Large intestine (tissue), 3 donors: Measurements from ENCODE around the gene UBP1. TPM values are rescaled to one million over a fixed set of nuclear protein-coding genes. Genes with fewer than 3 reads are reported as not detected.
A peak's percentile ranks its signal among the peaks of the same experiment; 100 is the strongest.

ENCODE experiments used
- DNase-seq, 2 donors: peaks; one replicate each; pipeline versions ENCODE4 v3.0.0 to v3.0.0-alpha.2; 2013
- H3K27ac ChIP-seq: one replicate; pipeline ENCODE4 v1.5.1; 2013; ENCODE audit warnings: low read length
- H3K27me3 ChIP-seq: 2 replicates; pipeline ENCODE4 v1.6.1; 2013; ENCODE audit warnings: low read length; ENCODE audit not compliant: control insufficient read depth, insufficient read depth
- H3K36me3 ChIP-seq: 2 replicates; pipeline ENCODE4 v1.6.1; 2013; ENCODE audit warnings: low read length; ENCODE audit not compliant: control insufficient read depth, insufficient read depth
- H3K4me1 ChIP-seq: one replicate; pipeline ENCODE4 v1.6.1; 2013; ENCODE audit warnings: low read length; ENCODE audit not compliant: control insufficient read depth, insufficient read depth
- H3K4me3 ChIP-seq: one replicate; pipeline ENCODE4 v1.5.1; 2013; ENCODE audit warnings: low read length
- H3K9me3 ChIP-seq: one replicate; pipeline ENCODE4 v1.6.1; 2013; ENCODE audit warnings: mild to moderate bottlenecking, low read depth, low read length, moderate library complexity; ENCODE audit not compliant: control insufficient read depth
- WGBS: methylation state at CpG from one replicate; pipeline ENCODE4 v1.1.5; 2013; ENCODE audit warnings: low lambda C conversion rate; ENCODE audit not compliant: insufficient coverage; 5-methylcytosine and 5-hydroxymethylcytosine counted together
- polyA plus RNA-seq: library from polyadenylated mRNA; unstranded; fragments of 120-200 nt; gene quantifications from one replicate; pipeline ENCODE4 v1.2.1, GENCODE V29; 2013

The UBP1 gene
- polyA plus RNA-seq, 1 donor = 78.3 TPM

GRCh38 chr3:33377931-33378330 is 62.3 kb downstream of the UBP1 start:
- Histone ChIP-seq H3K36me3 (peaks cover 41% of the 10 kb centered on the region), H3K27ac (no peak overlapping the region), H3K4me1 (peaks cover 4% of the 10 kb centered on the region), H3K9me3 (no peaks in the 10 kb centered on the region), H3K4me3 (no peak overlapping the region), H3K27me3 (no peaks in the 10 kb centered on the region)
- no CpG with 5 or more reads among the region's 3 CpGs for WGBS
- no peak for DNase-seq

DNA sequence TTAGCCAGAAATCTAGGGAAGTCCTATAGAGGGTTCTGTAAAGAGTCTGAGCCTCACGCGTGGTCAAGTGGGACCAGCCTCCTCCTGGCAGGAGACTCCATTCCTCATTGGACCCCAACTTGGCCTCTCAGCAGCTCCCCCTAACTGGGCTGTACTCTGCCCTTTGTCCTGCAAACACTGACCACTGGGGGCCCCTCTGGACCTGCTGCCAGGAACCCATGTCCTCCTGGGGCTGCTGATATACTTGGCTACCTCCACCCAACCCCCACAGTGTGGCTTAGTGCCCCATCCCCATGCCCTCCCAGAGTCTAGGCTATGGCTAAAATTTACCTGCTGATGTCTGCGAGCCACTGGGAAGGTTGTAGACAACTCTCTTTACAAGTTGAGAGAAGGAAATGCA is 62.7 kb downstream of the UBP1 start:
- H3K4me3 ChIP-seq = no peak overlapping the region
- H3K27ac ChIP-seq = no peak overlapping the region
- H3K36me3 ChIP-seq = peaks cover 36% of the 10 kb centered on the region
- peaks cover 4% of the 10 kb centered on the region for H3K4me1 ChIP-seq
- H3K27me3 ChIP-seq = no peaks in the 10 kb centered on the region
- DNase-seq = no peak
- H3K9me3 ChIP-seq = no peaks in the 10 kb centered on the region
- no CpG with 5 or more reads among the region's 3 CpGs for WGBS

DNA sequence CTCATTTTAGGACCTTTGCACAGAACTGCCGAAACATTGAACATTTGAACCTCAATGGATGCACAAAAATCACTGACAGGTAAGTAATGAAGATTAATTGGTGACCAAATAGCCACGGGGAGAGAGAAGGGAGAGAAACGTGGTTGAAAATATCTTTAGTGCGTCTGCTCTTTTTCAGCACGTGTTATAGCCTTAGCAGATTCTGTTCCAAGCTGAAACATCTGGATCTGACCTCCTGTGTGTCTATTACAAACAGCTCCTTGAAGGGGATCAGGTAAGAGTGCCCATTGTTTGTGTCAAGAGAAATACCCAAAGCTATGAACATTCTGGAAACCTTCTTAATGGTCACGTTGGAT is 67.1 kb downstream of the UBP1 start:
- H3K27ac ChIP-seq = no peak overlapping the region
- no peak overlapping the region for H3K4me3 ChIP-seq
- no peak for DNase-seq
- H3K9me3 ChIP-seq = no peaks in the 10 kb centered on the region
- WGBS = 54% methylated on average over 5 of the region's 6 CpGs
- peaks cover 25% of the 10 kb centered on the region for H3K36me3 ChIP-seq
- no peaks in the 10 kb centered on the region for H3K27me3 ChIP-seq
- H3K4me1 ChIP-seq = peaks cover 4% of the 10 kb centered on the region

GRCh38 chr3:33372218-33373081 is 67.8 kb downstream of the UBP1 start:
- DNase-seq = peak in 1 of 2 donors; percentile 45
- peaks cover 20% of the 10 kb centered on the region for H3K36me3 ChIP-seq
- no peaks in the 10 kb centered on the region for H3K9me3 ChIP-seq
- H3K4me3 ChIP-seq = no peak overlapping the region
- H3K27ac ChIP-seq = no peak overlapping the region
- no peaks in the 10 kb centered on the region for H3K27me3 ChIP-seq
- WGBS = 33% methylated on average over 1 of the region's 14 CpGs
- H3K4me1 ChIP-seq = peaks cover 2% of the 10 kb centered on the region

DNA sequence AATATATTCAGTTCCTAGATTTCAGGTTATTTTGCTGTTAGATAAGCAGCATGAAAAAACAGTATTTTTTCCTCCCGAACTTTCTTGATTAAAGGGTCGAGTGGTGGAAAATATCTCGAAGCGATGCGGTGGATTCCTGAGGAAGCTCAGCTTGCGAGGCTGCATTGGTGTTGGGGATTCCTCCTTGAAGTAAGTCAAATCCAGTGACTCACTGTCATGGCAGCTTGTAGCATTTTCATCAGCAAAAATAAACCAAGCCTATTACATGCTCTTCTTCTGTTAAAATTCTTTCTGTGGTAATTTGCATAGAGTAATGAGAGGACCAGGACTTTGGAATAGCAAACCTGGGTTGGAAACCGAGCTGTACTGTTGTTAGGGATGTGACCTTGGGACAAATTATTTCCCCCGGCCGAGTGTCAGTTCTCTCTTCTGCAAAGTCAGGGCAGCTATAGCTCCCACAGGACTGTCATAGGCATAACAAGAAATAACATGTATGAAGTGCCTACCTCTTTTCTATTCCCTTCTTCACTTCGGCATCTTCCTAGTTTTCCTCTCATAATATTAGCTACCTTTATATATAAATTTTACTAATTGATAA is 75.6 kb downstream of the UBP1 start:
- Histone ChIP-seq H3K27me3 (no peaks in the 10 kb centered on the region), H3K27ac (no peak overlapping the region), H3K9me3 (no peaks in the 10 kb centered on the region), H3K4me3 (no peak overlapping the region), H3K36me3 (peaks cover 4% of the 10 kb centered on the region), H3K4me1 (peaks cover 4% of the 10 kb centered on the region)
- 96% methylated on average over 3 of the region's 10 CpGs for WGBS
- no peak for DNase-seq

DNA sequence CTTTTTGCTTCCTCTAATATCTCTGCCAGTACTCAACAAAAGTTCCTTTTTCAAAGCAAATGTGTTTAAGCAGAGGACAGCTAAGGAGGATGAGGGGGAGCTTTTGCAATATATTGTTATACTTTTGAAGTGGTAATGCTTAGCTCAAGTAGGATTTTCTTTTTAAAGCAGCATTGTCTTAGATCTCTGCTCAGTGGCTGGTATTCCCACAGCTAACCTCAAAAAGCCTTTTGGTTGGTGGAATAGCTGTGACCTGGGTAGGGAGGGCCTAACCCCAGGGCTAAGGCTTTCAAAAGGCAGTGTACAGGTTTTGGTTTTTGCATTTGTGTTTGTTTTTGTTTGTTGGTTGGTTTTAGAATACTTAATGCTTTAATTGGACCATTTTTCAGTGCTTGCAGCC is 76.1 kb downstream of the UBP1 start:
- Histone ChIP-seq H3K27ac (no peak overlapping the region), H3K4me3 (no peak overlapping the region), H3K36me3 (peaks cover 4% of the 10 kb centered on the region), H3K9me3 (no peaks in the 10 kb centered on the region), H3K4me1 (peaks cover 4% of the 10 kb centered on the region), H3K27me3 (no peaks in the 10 kb centered on the region)
- DNase-seq = no peak

GRCh38 chr3:33363113-33363800 is 76.9 kb downstream of the UBP1 start:
- DNase-seq = no peak
- peaks cover 4% of the 10 kb centered on the region for H3K4me1 ChIP-seq
- H3K36me3 ChIP-seq = peaks cover 4% of the 10 kb centered on the region
- H3K4me3 ChIP-seq = no peak overlapping the region
- H3K27me3 ChIP-seq = no peaks in the 10 kb centered on the region
- no peak overlapping the region for H3K27ac ChIP-seq
- H3K9me3 ChIP-seq = no peaks in the 10 kb centered on the region
- WGBS = no CpG with 5 or more reads among the region's 3 CpGs

DNA sequence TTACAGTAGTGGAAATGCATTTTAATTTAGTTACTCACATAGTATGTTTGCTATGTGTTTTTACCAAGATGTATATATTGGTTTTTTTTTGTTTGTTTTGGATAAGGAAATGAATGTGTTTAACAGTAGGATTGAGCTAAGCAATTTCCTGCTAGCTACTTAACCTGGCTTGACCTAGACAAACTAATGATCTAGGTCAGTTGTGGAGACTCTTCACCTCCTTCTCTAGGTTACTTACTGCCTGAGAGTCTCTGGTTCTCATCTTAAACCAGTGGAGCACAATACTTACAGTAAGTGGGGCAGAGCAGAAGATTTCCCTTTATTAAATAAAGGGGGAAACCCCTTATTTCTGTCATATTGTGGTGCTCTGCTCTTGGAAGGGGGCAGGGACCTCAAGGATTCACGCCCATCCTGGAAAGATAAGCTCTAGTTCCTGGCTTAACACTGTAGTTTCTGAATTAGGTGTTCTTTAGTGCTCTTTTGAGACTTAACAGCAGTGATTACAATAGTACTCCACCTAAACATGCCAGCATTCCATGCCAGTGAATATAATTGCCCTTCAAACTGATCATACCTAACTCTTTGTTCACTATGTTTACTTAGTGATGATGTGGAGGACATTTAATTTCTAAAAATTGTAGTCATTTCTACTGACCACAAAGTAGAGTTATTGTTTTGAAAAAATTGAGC is 79.9 kb downstream of the UBP1 start:
- Histone ChIP-seq H3K4me3 (no peak overlapping the region), H3K36me3 (no peaks in the 10 kb centered on the region), H3K9me3 (no peaks in the 10 kb centered on the region), H3K27ac (no peak overlapping the region), H3K4me1 (peaks cover 11% of the 10 kb centered on the region), H3K27me3 (no peaks in the 10 kb centered on the region)
- no CpG with 5 or more reads among the region's 1 CpG for WGBS
- DNase-seq = peak in 1 of 2 donors; percentile 43

DNA sequence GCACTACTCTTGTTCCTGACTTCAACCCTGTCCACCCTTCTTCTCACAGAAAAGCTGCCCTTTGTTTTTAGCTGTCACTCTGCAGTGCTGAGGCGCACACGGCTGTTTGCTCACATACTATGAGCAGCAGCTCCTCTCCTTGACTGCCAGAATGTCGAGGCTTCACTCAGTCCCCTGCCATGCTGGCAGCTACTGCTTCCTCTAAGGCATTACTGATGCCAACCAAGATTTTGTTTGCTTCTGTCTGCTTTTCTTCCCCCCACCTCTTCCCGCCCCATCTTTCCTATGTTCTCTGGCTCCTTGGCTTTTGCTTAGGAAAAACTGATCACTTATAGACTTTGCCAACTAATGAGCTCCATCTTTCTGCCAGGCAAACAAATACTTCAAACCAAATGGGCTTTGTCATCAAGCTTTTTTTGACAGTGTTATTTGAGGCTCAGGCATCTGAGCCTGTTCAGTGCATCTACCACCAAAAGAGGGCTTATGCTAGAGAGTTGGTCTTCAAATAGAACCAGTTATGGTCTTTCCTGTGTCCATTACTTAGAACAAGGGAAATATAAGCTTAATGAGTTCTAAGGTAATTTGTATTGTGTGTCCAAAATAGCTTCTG is 81.9 kb downstream of the UBP1 start:
- Histone ChIP-seq H3K27me3 (no peaks in the 10 kb centered on the region), H3K36me3 (no peaks in the 10 kb centered on the region), H3K27ac (no peak overlapping the region), H3K4me1 (peaks cover 16% of the 10 kb centered on the region), H3K9me3 (no peaks in the 10 kb centered on the region), H3K4me3 (no peak overlapping the region)
- no CpG with 5 or more reads among the region's 4 CpGs for WGBS
- DNase-seq = no peak

DNA sequence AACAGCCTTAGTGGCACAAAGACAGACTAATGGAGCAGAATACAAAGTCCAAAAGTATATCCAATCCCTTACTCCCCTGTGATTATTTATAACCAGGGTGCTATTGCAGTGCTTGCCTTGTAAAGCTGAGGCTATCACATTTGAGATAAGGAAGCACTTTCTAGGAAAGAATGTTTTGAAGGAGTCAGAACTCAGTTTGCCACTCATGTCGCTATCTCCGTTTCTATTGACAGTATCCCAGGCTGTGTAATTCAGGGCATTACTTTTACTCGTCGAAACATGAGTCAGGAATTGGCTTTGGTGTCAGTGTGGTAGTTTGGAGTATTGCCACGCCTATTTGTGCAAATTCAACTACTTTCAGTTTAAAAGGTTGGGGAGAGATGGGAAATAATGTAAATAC is 84.6 kb downstream of the UBP1 start:
- peak; percentile 88 to 95 for DNase-seq
- Histone ChIP-seq H3K27me3 (no peaks in the 10 kb centered on the region), H3K27ac (peak overlapping the region; percentile 66), H3K4me3 (no peak overlapping the region), H3K9me3 (no peaks in the 10 kb centered on the region), H3K4me1 (peaks cover 16% of the 10 kb centered on the region), H3K36me3 (no peaks in the 10 kb centered on the region)
- WGBS = 0% methylated on average over 1 of the region's 5 CpGs
